Measurements from ENCODE around the gene PPM1H. TPM values are rescaled to one million over a fixed set of nuclear protein-coding genes. Genes with fewer than 3 reads are reported as not detected.
A peak's percentile ranks its signal among the peaks of the same experiment; 100 is the strongest.

The PPM1H gene
- total and polyA plus RNA-seq, 2 of the 8 experiments (the other 6 are each of a cell fraction or from before 2014, with no cell fraction given) = 16.4 to 36.1 TPM

- H3K9ac ChIP-seq (replicated peaks in 1 of 4; ENCODE audit: extremely low read depth in 1 of 4, low read depth in 3 of 4, low read length in 3 of 4) = no peak overlapping the region
- no peak overlapping the region for H2BK20ac ChIP-seq (ENCODE audit: low read length)
- H3K27me3 ChIP-seq (replicated peaks in 1 of 4; ENCODE audit: control insufficient read depth in 3 of 4, extremely low read depth in 1 of 4, insufficient read depth in 3 of 4, low read length in 3 of 4) = peaks cover 0 to 2% (median under 1%) of the 10 kb centered on the region in 4 experiments; a peak in 4 of 7 replicates
- 89% methylated on average over 8 of the region's 8 CpGs; no CpG with 5 or more reads in 1 of the 2 experiments for WGBS, 2 experiments (ENCODE audit: extremely low coverage in 1 of 2, insufficient coverage in 1 of 2, insufficient read length in 1 of 2, insufficient replicate concordance in 2 of 2, low coverage in 1 of 2, low lambda C conversion rate in 2 of 2, missing lambda C conversion rate in 1 of 2)
- ChIA-PET CTCF (ENCODE audit: partially characterized antibody) (interaction anchor here (0.9 to 1.8 kb wide), 9 partner anchors 10 to 211 kb away, joined by 3 to 8 read pairs (median 3); no protein-coding TSS in a partner anchor), POLR2A (ENCODE audit: partially characterized antibody) (interaction anchor here (0.9 kb wide), 1 partner anchor 11 kb away, joined by 3 read pairs; no protein-coding TSS in a partner anchor)
- no peaks in the 10 kb centered on the region for H3K79me2 ChIP-seq (ENCODE audit: control insufficient read depth in 1 of 2, insufficient read depth in 2 of 2, low read length in 2 of 2)
- no peak overlapping the region; the same call in 1 of the 2 replicates for H3K18ac ChIP-seq (ENCODE audit: extremely low read depth, low read length)
- H3K4me1 ChIP-seq (replicated peaks in 1 of 4; ENCODE audit: control insufficient read depth in 3 of 4, insufficient read depth in 4 of 4, low read length in 3 of 4) = peaks cover 0 to 12% (median 7%) of the 10 kb centered on the region in 4 experiments; a peak in 6 of 7 replicates
- no peak overlapping the region for H3K4me3 ChIP-seq (ENCODE audit: extremely low read depth in 1 of 4, insufficient read depth in 2 of 4, low read depth in 3 of 4, low read length in 4 of 4)
- FAIRE-seq (no peak), DNase-seq (ENCODE audit: low read depth in 1 of 2, low spot score in 2 of 2) (no peak)
- H2AFZ ChIP-seq (ENCODE audit: low read length) = no peak overlapping the region
- H4K8ac ChIP-seq (ENCODE audit: extremely low read depth, insufficient read depth, low read length) = no peak overlapping the region
- H2BK15ac ChIP-seq (ENCODE audit: low read length) = 0 out of 2 replicates have a peak overlapping the region, but pooled peaks have one; percentile 36
- no peak overlapping the region for H3K27ac ChIP-seq (ENCODE audit: low read depth, low read length)
- no peak overlapping the region for H3K23ac ChIP-seq (ENCODE audit: insufficient read length)
- H2BK5ac ChIP-seq (ENCODE audit: low read depth, low read length) = no peak overlapping the region
- H3K4me2 ChIP-seq (ENCODE audit: insufficient read depth in 1 of 2, low read depth in 2 of 2, low read length in 2 of 2) = no peak overlapping the region
- H3K79me1 ChIP-seq (ENCODE audit: low read depth, low read length) = no peaks in the 10 kb centered on the region
- no peak overlapping the region for H3K4ac ChIP-seq (replicated peaks; ENCODE audit: insufficient read length, low read depth, low read length)
- H4K5ac ChIP-seq (ENCODE audit: insufficient read length, low read depth, low read length) = no peak overlapping the region
- no peaks in the 10 kb centered on the region for H3K23me2 ChIP-seq (ENCODE audit: low read depth, low read length)
- H3K14ac ChIP-seq (ENCODE audit: insufficient read length) = no peak overlapping the region
- no peak overlapping the region for H2BK12ac ChIP-seq (ENCODE audit: low read depth, low read length)
- H2BK120ac ChIP-seq (replicated peaks; ENCODE audit: low read depth, low read length) = no peak overlapping the region
- H3K36me3 ChIP-seq (ENCODE audit: control insufficient read depth in 2 of 4, insufficient read depth in 4 of 4, low read length in 3 of 4) = no peaks in the 10 kb centered on the region; a peak in 1 of 8 replicates
- no peak overlapping the region for H4K91ac ChIP-seq (replicated peaks; ENCODE audit: insufficient read length, low read length)
- no peaks in the 10 kb centered on the region for H4K20me1 ChIP-seq (replicated peaks in 1 of 2; ENCODE audit: control insufficient read depth in 1 of 2, insufficient read depth in 2 of 2, low read length in 2 of 2)
- no peak overlapping the region for H3K56ac ChIP-seq (replicated peaks; ENCODE audit: insufficient read length, low read depth, low read length)
- TF ChIP-seq CHD1 (IDR thresholded peaks at IDR 0.05; ENCODE audit: low read depth, low read length) = no peak
- no peak for TF ChIP-seq GTF2F1 (IDR thresholded peaks at IDR 0.05; ENCODE audit: borderline replicate concordance, low read depth, low read length)
- no peak for TF ChIP-seq MAFK (IDR thresholded peaks at IDR 0.05; ENCODE audit: low read depth, low read length)
- no peak for TF ChIP-seq POLR2AphosphoS5 (IDR thresholded peaks at IDR 0.05; ENCODE audit: low read depth, low read length)
- no peak for TF ChIP-seq NRF1 (IDR thresholded peaks at IDR 0.05; ENCODE audit: low read depth, low read length)
- TF ChIP-seq JUN (IDR thresholded peaks at IDR 0.05; ENCODE audit: low read depth, low read length) = no peak
- TF ChIP-seq SP2 (IDR thresholded peaks at IDR 0.05; ENCODE audit: low read length) = no peak
- no peak for TF ChIP-seq TBP (IDR thresholded peaks at IDR 0.05; ENCODE audit: low read depth, low read length)
- TF ChIP-seq YY1 (IDR thresholded peaks at IDR 0.05; ENCODE audit: low read depth, low read length) = no peak
- TF ChIP-seq CREB1 (IDR thresholded peaks at IDR 0.05) = no peak
- no peak for TF ChIP-seq RBBP5 (IDR thresholded peaks at IDR 0.05; ENCODE audit: borderline replicate concordance, low read depth, low read length)
- no peak for TF ChIP-seq PHF8 (conservative IDR thresholded peaks at IDR 0.05; ENCODE audit: low read depth, low read length)
- TF ChIP-seq BRCA1 (IDR thresholded peaks at IDR 0.05; ENCODE audit: low read depth, low read length) = no peak
- no peak for TF ChIP-seq JUND (IDR thresholded peaks at IDR 0.05; ENCODE audit: low read length)
- no peak for TF ChIP-seq EZH2 (IDR thresholded peaks at IDR 0.05; ENCODE audit: low read depth, low read length, severe bottlenecking)
- no peak for TF ChIP-seq TAF7 (optimal IDR thresholded peaks at IDR 0.05; ENCODE audit: borderline replicate concordance, low read depth, low read length)
- no peaks in the 10 kb centered on the region for H3K9me3 ChIP-seq (ENCODE audit: insufficient read depth in 2 of 2, low read depth in 1 of 2, low read length in 1 of 2)
- H2AK5ac ChIP-seq (ENCODE audit: low read depth, low read length) = no peak overlapping the region
Observed at GRCh38 chr12:62646566-62646965, 288.4 kb downstream of the PPM1H start.
